Breast epithelium (tissue), 4 donors: Measurements from ENCODE around the gene FAM3D. TPM values are rescaled to one million over a fixed set of nuclear protein-coding genes. Genes with fewer than 3 reads are reported as not detected.
"Not testable (repeated sequence)": the region's sequence is repeated elsewhere in the genome, so short reads cannot be mapped to it uniquely, and the experiment has no call there.

ENCODE experiments used
- DNase-seq, 2 donors: peaks; one replicate each; pipeline ENCODE4 v3.0.0-alpha.2; 2019; ENCODE audit warnings: low spot score in 2 of 2
- H3K27ac ChIP-seq, 2 donors: fragments of 200-600 bp; sonication (generic) in 1 of 2; one replicate each; pipeline ENCODE4 v1.5.1; 2016 to 2019; ENCODE audit warnings: mild to moderate bottlenecking in 1 of 2
- H3K27me3 ChIP-seq, 2 donors: fragments of 200-600 bp; sonication (generic) in 1 of 2; one replicate each; pipeline versions ENCODE4 v1.5.1 to v1.6.0; 2017 to 2019; ENCODE audit warnings: control low read depth in 1 of 2, mild to moderate bottlenecking in 1 of 2
- H3K36me3 ChIP-seq: fragments of 200-600 bp; one replicate; pipeline ENCODE4 v1.5.1; 2019
- H3K4me1 ChIP-seq, 2 donors: fragments of 200-600 bp; sonication (generic); one replicate each; pipeline ENCODE4 v1.5.1; 2016 to 2019; ENCODE audit warnings: control low read depth in 1 of 2
- H3K4me3 ChIP-seq, 3 donors: fragments of 200-600 bp; sonication (generic); 1 replicate in 2 of 3; 2 replicates in 1 of 3; pipeline ENCODE4 v1.5.1; 2016 to 2019; ENCODE audit warnings: mild to moderate bottlenecking in 3 of 3, moderate library complexity in 2 of 3
- H3K9me3 ChIP-seq, 2 donors: fragments of 200-600 bp; sonication (generic) in 1 of 2; one replicate each; pipeline ENCODE4 v1.5.1; 2016 to 2019; ENCODE audit warnings: control low read depth in 1 of 2
- CTCF ChIP-seq, 3 donors: fragments of 450-650 bp; IDR thresholded peaks; one replicate each; pipeline ENCODE4 v1.5.1; 2016 to 2017; ENCODE audit warnings: antibody characterized with exemption in 3 of 3, mild to moderate bottlenecking in 3 of 3, moderate library complexity in 3 of 3
- POLR2A ChIP-seq: fragments of 450-650 bp; IDR thresholded peaks from one replicate; pipeline ENCODE4 v1.6.1; 2016; ENCODE audit warnings: antibody characterized with exemption, mild to moderate bottlenecking, moderate library complexity
- POLR2AphosphoS5 ChIP-seq, 3 donors: sonication (generic); formaldehyde crosslinking; IDR thresholded peaks; one replicate each; pipeline ENCODE4 v1.6.1; 2017; ENCODE audit warnings: antibody characterized with exemption in 3 of 3
- intact Hi-C: fragments of 100-400 bp; cut with DNase I; formaldehyde crosslinking; loops from one replicate; pipeline ENCODE4 v1.15.1; 2023; ENCODE audit warnings: low total_unique reads
- total RNA-seq, 3 donors: library from RNA; depleted of rRNA; stranded (reverse); fragments of >200 nt; gene quantifications; one replicate each; pipeline ENCODE4 v1.1.0, GENCODE V29; 2016

Gene FAM3D
- total RNA-seq, 3 donors from 2014 or later, result 4.3 to 17.6 TPM; not detected in 1

DNA sequence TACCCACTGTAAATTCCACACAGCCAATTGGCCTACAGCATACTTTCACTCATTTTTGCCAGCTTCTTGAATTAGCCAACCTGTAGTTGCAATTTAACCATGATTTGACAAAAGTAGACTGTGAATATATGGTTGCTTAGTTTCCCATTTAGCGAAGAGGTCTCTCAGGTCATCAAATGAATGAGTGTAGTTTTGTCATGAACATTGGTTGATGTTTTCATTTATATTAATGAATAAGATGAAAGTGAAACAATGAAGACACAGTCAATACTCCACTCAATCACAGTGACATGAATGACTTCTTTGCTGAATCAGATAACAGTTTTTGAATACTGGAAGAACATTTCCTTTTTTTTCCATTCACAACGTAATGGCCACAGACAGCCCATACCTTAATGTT lies 15.3 kb upstream of the FAM3D start:
- intact Hi-C loops, result no loop called here
- Histone ChIP-seq H3K27ac (no peak overlapping the region), H3K27me3 (no peaks in the 10 kb centered on the region), H3K4me3 (no peak overlapping the region), H3K4me1 (no peaks in the 10 kb centered on the region), H3K36me3 (no peaks in the 10 kb centered on the region), H3K9me3 (no peaks in the 10 kb centered on the region)
- TF ChIP-seq CTCF (IDR thresholded peaks at IDR 0.05), result no peak
- TF ChIP-seq POLR2AphosphoS5 (IDR thresholded peaks at IDR 0.05), result no peak
- TF ChIP-seq POLR2A, result no peak
- DNase-seq, result no peak

DNA sequence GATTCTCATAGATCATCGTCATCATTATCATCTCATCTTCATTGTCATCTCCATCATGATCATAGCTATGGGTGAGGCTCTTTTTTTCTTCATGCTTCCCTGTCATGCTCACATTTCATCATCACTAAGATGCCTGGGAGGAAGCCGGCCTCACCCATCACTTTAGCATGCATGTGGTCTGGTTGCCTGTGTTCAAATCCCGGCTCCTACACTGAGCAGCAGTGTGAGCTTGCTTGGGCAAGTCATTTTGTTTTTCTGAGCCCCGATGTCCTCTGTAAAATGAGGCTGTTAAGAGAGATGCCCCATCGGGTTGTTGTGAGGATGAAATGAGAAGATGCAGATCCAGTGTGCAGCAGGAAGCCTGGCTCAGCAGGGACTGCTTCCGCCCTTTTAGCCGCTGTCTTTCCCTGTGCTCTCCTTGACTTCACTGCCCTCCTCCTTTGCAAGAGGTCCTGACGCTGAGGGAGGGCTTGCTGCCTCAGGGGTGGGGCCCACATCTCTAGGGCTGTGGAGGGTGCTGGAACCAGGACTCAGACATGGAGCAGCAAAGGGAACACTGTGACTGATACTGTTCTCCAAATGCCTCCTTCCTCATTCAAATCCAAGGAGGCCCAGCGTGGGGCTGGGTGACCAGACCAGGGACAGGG lies 14.4 kb upstream of the FAM3D start:
- intact Hi-C loops, result no loop called here
- Histone ChIP-seq H3K4me3 (no peak overlapping the region), H3K9me3 (no peaks in the 10 kb centered on the region), H3K4me1 (no peaks in the 10 kb centered on the region), H3K27ac (no peak overlapping the region), H3K36me3 (no peaks in the 10 kb centered on the region), H3K27me3 (no peaks in the 10 kb centered on the region)
- TF ChIP-seq POLR2AphosphoS5 (IDR thresholded peaks at IDR 0.05), result no peak
- no peak for TF ChIP-seq POLR2A
- TF ChIP-seq CTCF (IDR thresholded peaks at IDR 0.05), result no peak
- DNase-seq, result no peak

- no peaks in the 10 kb centered on the region for H3K36me3 ChIP-seq
- H3K4me3 ChIP-seq, result no peak overlapping the region
- intact Hi-C loops, result no loop called here
- no peak for DNase-seq
- TF ChIP-seq POLR2A (no peak), POLR2AphosphoS5 (IDR thresholded peaks at IDR 0.05) (no peak), CTCF (IDR thresholded peaks at IDR 0.05) (no peak)
- no peaks in the 10 kb centered on the region for H3K4me1 ChIP-seq
- no peaks in the 10 kb centered on the region for H3K27me3 ChIP-seq
- no peak overlapping the region for H3K27ac ChIP-seq
- H3K9me3 ChIP-seq, result no peaks in the 10 kb centered on the region
These were observed 13.5 kb upstream of the FAM3D start for GRCh38 chr3:58679974-58680666.

- intact Hi-C loops, result no loop called here
- DNase-seq, result no peak
These were observed 12.9 kb upstream of the FAM3D start for GRCh38 chr3:58679446-58679845.

DNA sequence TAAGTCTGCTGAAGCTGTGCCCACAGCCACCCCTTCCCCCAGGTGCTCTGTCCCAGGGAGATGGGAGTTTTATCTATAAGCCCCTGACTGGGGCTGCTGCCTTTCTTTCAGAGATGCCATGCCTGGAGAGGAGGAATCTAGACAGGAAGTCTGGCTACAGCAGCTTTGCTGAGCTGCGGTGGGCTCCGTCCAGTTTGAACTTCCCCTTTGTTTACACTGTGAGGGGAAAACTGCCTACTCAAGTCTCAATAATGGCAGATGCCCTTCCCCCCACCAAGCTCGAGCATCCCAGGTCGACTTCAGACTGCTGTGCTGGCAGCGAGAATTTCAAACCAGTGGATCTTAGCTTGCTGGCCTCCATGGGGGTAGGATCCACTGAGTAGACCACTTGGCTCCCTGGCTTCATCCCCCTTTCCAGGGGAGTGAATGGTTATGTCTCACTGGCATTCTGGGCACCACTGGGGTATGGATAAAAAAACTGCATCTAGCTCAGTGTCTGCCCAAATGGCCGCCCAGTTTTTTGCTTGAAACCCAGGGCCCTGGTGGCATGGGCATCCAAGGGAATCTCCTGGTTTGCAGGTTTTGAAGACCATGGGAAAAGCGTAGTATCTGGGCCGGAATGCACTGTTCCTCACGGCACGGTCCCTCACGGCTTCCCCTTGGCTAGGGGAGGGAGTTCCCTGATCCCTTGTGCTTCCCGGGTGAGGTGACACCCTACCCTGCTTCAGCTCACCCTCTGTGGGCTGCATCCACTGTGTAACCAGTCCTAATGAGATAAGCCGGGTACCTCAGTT lies 11.8 kb upstream of the FAM3D start:
- H3K36me3 ChIP-seq, H3K27ac ChIP-seq, H3K4me1 ChIP-seq, intact Hi-C loops, H3K27me3 ChIP-seq, H3K9me3 ChIP-seq, H3K4me3 ChIP-seq, DNase-seq: not testable (repeated sequence)

More at GRCh38 chr3:58679446-58679845, 12.9 kb upstream of the FAM3D start:
- Histone ChIP-seq H3K36me3 (no peaks in the 10 kb centered on the region), H3K27me3 (no peaks in the 10 kb centered on the region), H3K9me3 (no peaks in the 10 kb centered on the region), H3K4me3 (no peak overlapping the region), H3K4me1 (no peaks in the 10 kb centered on the region), H3K27ac (no peak overlapping the region)
- TF ChIP-seq CTCF (IDR thresholded peaks at IDR 0.05) (no peak), POLR2A (no peak), POLR2AphosphoS5 (IDR thresholded peaks at IDR 0.05) (no peak)
